HG03378 (cell line): ENCODE measurements around the gene TXNDC11.
A peak's percentile ranks its signal among the peaks of the same experiment; 100 is the strongest.

ENCODE experiments used
- ATAC-seq: cut with Tn5 transposase; IDR thresholded peaks from one replicate; pipeline ENCODE4 v1.9.1; 2021; ENCODE audit warnings: mild to moderate bottlenecking, moderate library complexity; ENCODE audit not compliant: unreplicated experiment

Gene TXNDC11

GRCh38 chr16:11692171-11692570 lies 50.5 kb downstream of the TXNDC11 start:
- ATAC-seq = no peak

GRCh38 chr16:11691771-11692170 lies 50.9 kb downstream of the TXNDC11 start:
- ATAC-seq = no peak

- ATAC-seq = no peak
These were observed 51.4 kb downstream of the TXNDC11 start for GRCh38 chr16:11691235-11691634.

GRCh38 chr16:11689031-11689840 lies 53.4 kb downstream of the TXNDC11 start:
- ATAC-seq = peak; percentile 85

GRCh38 chr16:11688520-11688886 lies 54.2 kb downstream of the TXNDC11 start:
- no peak for ATAC-seq

- no peak for ATAC-seq
These were observed 54.8 kb downstream of the TXNDC11 start for GRCh38 chr16:11687601-11688519.

GRCh38 chr16:11686713-11687380 lies 55.8 kb downstream of the TXNDC11 start:
- ATAC-seq = no peak

GRCh38 chr16:11685844-11686618 lies 56.6 kb downstream of the TXNDC11 start:
- no peak for ATAC-seq

GRCh38 chr16:11684231-11685025 lies 58.2 kb downstream of the TXNDC11 start:
- no peak for ATAC-seq

GRCh38 chr16:11683145-11683544 lies 59.5 kb downstream of the TXNDC11 start:
- ATAC-seq = no peak

- peak; percentile 26 for ATAC-seq
These were observed 60.0 kb downstream of the TXNDC11 start for GRCh38 chr16:11682655-11683096.

GRCh38 chr16:11681976-11682654 lies 60.5 kb downstream of the TXNDC11 start:
- ATAC-seq = peak; percentile 39

GRCh38 chr16:11681556-11681955 lies 61.1 kb downstream of the TXNDC11 start:
- peak; percentile 23 for ATAC-seq

- no peak for ATAC-seq
These were observed 62.4 kb downstream of the TXNDC11 start for GRCh38 chr16:11679941-11680911.

- no peak for ATAC-seq
These were observed 63.4 kb downstream of the TXNDC11 start for GRCh38 chr16:11679250-11679649.

GRCh38 chr16:11677959-11678881 lies 64.4 kb downstream of the TXNDC11 start:
- ATAC-seq = no peak

GRCh38 chr16:11677451-11677951 lies 65.2 kb downstream of the TXNDC11 start:
- ATAC-seq = no peak
